GM10248 (cell line): ENCODE measurements around the gene OR51E2.
"Not testable (repeated sequence)": the region's sequence is repeated elsewhere in the genome, so short reads cannot be mapped to it uniquely, and the experiment has no call there.

Experiments used
- CTCF ChIA-PET: fragments of 300-600 bp; sonication (Branson Sonifier 250); formaldehyde crosslinking; extraction: SDS; loops from one replicate; lab custom pipeline; 2021; ENCODE audit warnings: antibody characterized with exemption; lab: Yijun Ruan, JAX
- POLR2A ChIA-PET: fragments of 350-650 bp; sonication (Branson Sonifier 250); formaldehyde crosslinking; extraction: SDS; loops from one replicate; lab custom pipeline; 2020; ENCODE audit warnings: antibody characterized with exemption; lab: Yijun Ruan, JAX
- DNase-seq: peaks from one replicate; pipeline ENCODE4 v3.0.0; 2012; ENCODE audit errors: extremely low spot score
- CTCF ChIP-seq: IDR thresholded peaks from 2 replicates; pipeline ENCODE4 v1.5.1; 2012; ENCODE audit warnings: mild to moderate bottlenecking, low read depth; ENCODE audit errors: extremely low read depth, missing control alignments, control extremely low read depth

The OR51E2 gene, protein sequence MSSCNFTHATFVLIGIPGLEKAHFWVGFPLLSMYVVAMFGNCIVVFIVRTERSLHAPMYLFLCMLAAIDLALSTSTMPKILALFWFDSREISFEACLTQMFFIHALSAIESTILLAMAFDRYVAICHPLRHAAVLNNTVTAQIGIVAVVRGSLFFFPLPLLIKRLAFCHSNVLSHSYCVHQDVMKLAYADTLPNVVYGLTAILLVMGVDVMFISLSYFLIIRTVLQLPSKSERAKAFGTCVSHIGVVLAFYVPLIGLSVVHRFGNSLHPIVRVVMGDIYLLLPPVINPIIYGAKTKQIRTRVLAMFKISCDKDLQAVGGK

DNA sequence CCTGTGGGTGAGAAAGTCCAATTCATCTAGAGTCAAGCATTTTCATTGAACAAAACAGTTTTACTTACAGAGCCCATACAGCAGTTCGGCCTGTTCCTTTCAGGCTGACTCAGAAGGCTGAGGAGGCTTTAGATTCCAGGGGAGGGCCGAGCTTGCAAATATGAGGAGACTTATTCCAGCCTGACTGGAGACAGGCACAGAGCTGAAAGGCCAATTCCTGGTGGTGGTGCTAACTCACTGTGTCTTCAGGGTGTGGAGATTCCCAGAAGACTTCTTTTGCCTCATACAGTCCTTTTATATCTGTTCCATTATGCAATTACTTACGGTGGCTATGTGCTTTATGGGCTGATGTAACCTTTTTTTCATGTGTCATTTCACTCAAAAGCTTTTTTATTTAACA, at the start of gene OR51E2:
TSS of gene OR51E2 (minus strand) at position 269 of the 400 bp plus-strand sequence. CDS start 15,142 bp downstream, outside the sequence.
- POLR2A ChIA-PET, result no interaction called here
- no peak for TF ChIP-seq CTCF
- no peak for DNase-seq
- CTCF ChIA-PET, result interaction anchor here (0.8 to 1.9 kb wide), 3 partner anchors 14 to 60 kb away, joined by 3 to 8 read pairs (median 3); partner anchors contain the start of gene OR51D1

DNA sequence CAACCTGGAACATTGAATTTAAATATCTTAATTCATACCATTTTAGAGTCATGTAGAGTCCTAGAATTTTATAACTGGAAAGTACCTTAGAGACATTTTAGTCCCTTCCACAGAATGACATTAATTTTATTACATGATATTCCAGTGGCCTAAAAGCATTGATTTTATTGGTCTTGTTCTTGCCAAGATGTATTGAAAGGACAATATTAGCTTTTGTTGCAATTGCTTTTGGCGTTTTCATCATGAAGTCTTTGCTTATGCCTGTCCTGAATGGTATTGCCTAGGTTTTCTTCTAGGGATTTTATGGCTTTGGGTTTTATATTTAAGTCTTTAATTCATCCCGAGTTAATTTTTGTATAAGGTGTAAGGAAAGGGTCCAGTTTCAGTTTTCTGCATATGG, 43.1 kb upstream of the OR51E2 start:
- POLR2A ChIA-PET, result no interaction called here
- CTCF ChIA-PET, result no interaction called here
- no peak for TF ChIP-seq CTCF
- no peak for DNase-seq

GRCh38 chr11:4727171-4727570, 29.5 kb upstream of the OR51E2 start:
- DNase-seq, result no peak
- no peak for TF ChIP-seq CTCF
- POLR2A ChIA-PET, result no interaction called here
- CTCF ChIA-PET, result no interaction called here

DNA sequence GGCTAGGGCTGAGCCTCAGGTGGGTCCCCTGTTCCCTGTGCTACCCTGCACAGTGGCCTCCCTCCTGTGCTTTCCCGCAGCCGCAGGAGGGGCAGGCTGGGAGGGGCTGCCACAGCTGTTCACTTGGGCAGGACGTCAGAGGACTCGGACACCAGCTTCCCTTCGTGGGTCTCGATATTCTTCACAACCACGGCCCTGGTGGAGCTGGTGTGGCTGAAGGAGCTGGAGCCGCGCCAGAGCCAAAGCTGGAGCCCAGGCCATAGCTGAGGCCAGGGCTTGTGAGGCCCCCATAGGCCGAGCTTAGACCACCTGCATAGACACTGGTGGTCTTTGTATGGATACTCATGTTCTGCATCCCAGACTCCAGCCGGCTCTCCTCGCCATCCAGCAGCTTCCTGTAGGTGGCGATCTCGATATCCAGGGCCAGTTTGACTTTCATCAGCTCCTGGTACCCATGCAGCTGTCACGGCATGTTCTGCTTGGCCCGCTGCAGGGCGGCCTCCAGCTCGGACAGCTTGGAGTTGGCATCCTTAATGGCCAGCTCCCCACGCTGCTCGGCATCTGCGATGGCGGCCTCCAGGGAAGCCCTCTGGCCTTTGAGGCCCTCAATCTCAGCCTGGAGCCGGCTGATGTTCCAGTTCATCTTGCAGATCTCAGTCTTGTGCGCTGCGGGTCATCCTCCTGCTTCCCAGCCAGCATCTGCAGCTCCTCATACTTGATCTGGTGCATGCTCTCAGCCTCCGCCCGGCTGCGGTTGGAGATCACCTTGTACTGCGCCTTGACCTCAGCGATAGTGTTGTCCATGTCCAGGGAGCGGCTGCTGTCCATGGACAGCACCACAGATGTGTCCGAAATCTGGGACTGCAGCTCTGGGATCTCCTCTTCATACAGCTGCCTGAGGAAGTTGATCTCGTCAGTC, 25.2 kb upstream of the OR51E2 start:
- DNase-seq, result not testable (repeated sequence)
- ChIA-PET CTCF (interaction anchor here (1.2 to 1.3 kb wide), 3 partner anchors 9 to 609 kb away, joined by 3 to 4 read pairs (median 3); no protein-coding TSS in a partner anchor), POLR2A (interaction anchor here (0.7 kb wide), 1 partner anchor 160 kb away, joined by 3 read pairs; no protein-coding TSS in a partner anchor)

GRCh38 chr11:4714300-4714699, 16.6 kb upstream of the OR51E2 start:
- ChIA-PET POLR2A (no interaction called here), CTCF (no interaction called here)
- TF ChIP-seq CTCF, result no peak
- DNase-seq, result no peak

- ChIA-PET POLR2A (no interaction called here), CTCF (no interaction called here)
- no peak for DNase-seq
- TF ChIP-seq CTCF, result no peak
Measured at GRCh38 chr11:4713241-4713640, 15.6 kb upstream of the OR51E2 start.
